Measurements from ENCODE around the gene HAPLN3. TPM values are rescaled to one million over a fixed set of nuclear protein-coding genes. Genes with fewer than 3 reads are reported as not detected.

The HAPLN3 gene
- total and polyA plus RNA-seq, 2 of the 4 experiments (the other 2 are of a cell fraction) = 5.9 to 28.6 TPM

DNA sequence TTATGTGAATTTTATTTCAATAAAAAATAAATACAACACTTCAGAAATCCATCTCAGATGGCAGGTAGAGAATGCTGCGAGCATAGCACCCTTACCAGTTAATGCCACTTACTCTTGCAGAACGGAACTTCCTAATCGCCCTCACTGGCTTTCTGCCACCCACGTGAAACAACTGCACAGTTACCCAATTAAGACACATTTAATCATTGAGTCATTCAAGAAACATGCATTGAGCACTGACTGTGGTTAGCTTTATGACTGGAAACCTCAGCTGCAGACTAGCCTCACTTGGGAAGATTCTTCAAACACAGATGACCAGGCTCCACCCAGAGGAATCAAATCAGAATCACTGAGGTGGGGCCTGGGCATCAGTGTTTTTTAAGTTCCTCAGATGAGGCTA, 23.4 kb upstream of the HAPLN3 start:
- 0 out of 2 replicates have a peak overlapping the region, but pooled peaks have one; percentile 33 for H3K14ac ChIP-seq (replicated peaks; ENCODE audit: low read depth, low read length)
- H2AK9ac ChIP-seq (replicated peaks; ENCODE audit: low read depth, low read length, poor library complexity) = no peak overlapping the region
- H3K9me1 ChIP-seq (ENCODE audit: insufficient read depth, low read length) = peaks cover 10% of the 10 kb centered on the region
- peak overlapping the region; percentile 83 for H3K4ac ChIP-seq (ENCODE audit: low read depth, low read length)
- H2BK15ac ChIP-seq (ENCODE audit: low read depth, low read length) = peak overlapping the region; percentile 18; the same call in 1 of the 3 replicates
- H3K4me2 ChIP-seq (ENCODE audit: low read depth, low read length) = peak overlapping the region; percentile 14; the same call in 1 of the 2 replicates
- peak overlapping the region; percentile 76; the same call in 1 of the 2 replicates for H2BK20ac ChIP-seq (ENCODE audit: low read depth, low read length)
- peak overlapping the region; percentile 82 for H2BK5ac ChIP-seq (ENCODE audit: low read depth, low read length, poor library complexity, severe bottlenecking)
- CTCF ChIA-PET = interaction anchor here (0.7 to 3.4 kb wide), 2 partner anchors 14 to 140 kb away, joined by 3 to 13 read pairs; no protein-coding TSS in a partner anchor
- no CpG with 5 or more reads among the region's 4 CpGs for WGBS, 2 experiments (ENCODE audit: extremely low coverage in 2 of 2, insufficient read length in 1 of 2)
- H3K27ac ChIP-seq (ENCODE audit: insufficient read depth, low read length) = peak overlapping the region; percentile 39; the same call in 1 of the 2 replicates
- no TSS peak for BruUV-seq (replicated peaks)
- no peaks in the 10 kb centered on the region for H4K20me1 ChIP-seq (ENCODE audit: insufficient read depth, low read length)
- peak overlapping the region; percentile 30; the same call in 1 of the 2 replicates for H2AK5ac ChIP-seq (ENCODE audit: low read depth, low read length)
- peaks cover 8% of the 10 kb centered on the region for H3K4me1 ChIP-seq (ENCODE audit: control insufficient read depth, insufficient read depth, low read length)
- H2AFZ ChIP-seq (replicated peaks; ENCODE audit: low read length, poor library complexity) = no peak overlapping the region
- no peak overlapping the region for H4K5ac ChIP-seq (ENCODE audit: low read depth, low read length)
- peak; percentile 96 for ATAC-seq (ENCODE audit: low read depth)
- POLR2A ChIA-PET (ENCODE audit: unreplicated experiment) = no interaction called here
- H3K4me3 ChIP-seq (ENCODE audit: insufficient read depth, low read depth, low read length) = no peak overlapping the region
- peak; percentile 100 for TF ChIP-seq FOS (IDR thresholded peaks at IDR 0.05; ENCODE audit: low read depth, low read length)
- no peak for TF ChIP-seq RAD21 (IDR thresholded peaks at IDR 0.05; ENCODE audit: low read length)
- TF ChIP-seq RFX5 (IDR thresholded peaks at IDR 0.05; ENCODE audit: low read depth, low read length) = no peak
- no peak for TF ChIP-seq MAFK (IDR thresholded peaks at IDR 0.05; ENCODE audit: low read depth, low read length)
- peak; percentile 95 for TF ChIP-seq CEBPB (IDR thresholded peaks at IDR 0.05; ENCODE audit: low read depth, low read length)
- TF ChIP-seq BHLHE40 (IDR thresholded peaks at IDR 0.05; ENCODE audit: low read depth, low read length) = peak; percentile 99
- TF ChIP-seq RCOR1 (IDR thresholded peaks at IDR 0.05; ENCODE audit: insufficient replicate concordance, low read length) = peak; percentile 83
- TF ChIP-seq, protein P1, sequence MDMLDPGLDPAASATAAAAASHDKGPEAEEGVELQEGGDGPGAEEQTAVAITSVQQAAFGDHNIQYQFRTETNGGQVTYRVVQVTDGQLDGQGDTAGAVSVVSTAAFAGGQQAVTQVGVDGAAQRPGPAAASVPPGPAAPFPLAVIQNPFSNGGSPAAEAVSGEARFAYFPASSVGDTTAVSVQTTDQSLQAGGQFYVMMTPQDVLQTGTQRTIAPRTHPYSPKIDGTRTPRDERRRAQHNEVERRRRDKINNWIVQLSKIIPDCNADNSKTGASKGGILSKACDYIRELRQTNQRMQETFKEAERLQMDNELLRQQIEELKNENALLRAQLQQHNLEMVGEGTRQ (IDR thresholded peaks at IDR 0.05; ENCODE audit: low read depth, low read length) = peak; percentile 73
- TF ChIP-seq MXI1 (IDR thresholded peaks at IDR 0.05; ENCODE audit: borderline replicate concordance, low read depth, low read length) = peak; percentile 51; the same call in 1 of the 2 replicates
- peak overlapping the region in 1 of 2 experiments; percentile 68; a peak in 1 of 4 replicates for H4K8ac ChIP-seq (ENCODE audit: low read depth in 2 of 2, low read length in 2 of 2)
- peak overlapping the region; percentile 72; the same call in 1 of the 2 replicates for H3K56ac ChIP-seq (ENCODE audit: extremely low read depth, insufficient read depth, low read length)
- in situ Hi-C loops (cut with MboI; ENCODE audit: low sequenced_read_pairs) (no loop called here), intact Hi-C loops (cut with micrococcal nuclease) (loop anchor here (2.0 kb wide), 1 partner anchor 70 kb away; no protein-coding TSS in a partner anchor), dilution Hi-C loops (cut with HindIII; ENCODE audit: low sequenced_read_pairs, unreplicated experiment) (loop anchor here (25.0 kb wide), 1 partner anchor 94 kb away; no protein-coding TSS in a partner anchor)
- H4K91ac ChIP-seq (ENCODE audit: insufficient read depth, low read depth, low read length) = peak overlapping the region; percentile 83
- no peak overlapping the region for H3K9ac ChIP-seq (ENCODE audit: low read depth, low read length)
- H2BK120ac ChIP-seq (ENCODE audit: low read depth, low read length) = peak overlapping the region; percentile 88
- no peaks in the 10 kb centered on the region for H3K9me3 ChIP-seq (ENCODE audit: control insufficient read depth, insufficient read depth, low read length)
- peak; percentile 99 for DNase-seq
- H3K18ac ChIP-seq (ENCODE audit: low read depth, low read length) = peak overlapping the region; percentile 22; the same call in 1 of the 2 replicates
- no peaks in the 10 kb centered on the region; a peak in 1 of 4 replicates for H3K79me1 ChIP-seq (ENCODE audit: low read depth in 1 of 2, low read length in 2 of 2)
- no peaks in the 10 kb centered on the region for H3K36me3 ChIP-seq (ENCODE audit: control insufficient read depth, insufficient read depth, low read length)
- H3K23ac ChIP-seq (ENCODE audit: low read depth, low read length) = no peak overlapping the region
- no peaks in the 10 kb centered on the region for H3K27me3 ChIP-seq (ENCODE audit: control insufficient read depth, insufficient read depth, low read length)

Measured in IMR-90 (cell line).